Tibial nerve (tissue), 3 donors: Measurements from ENCODE around the gene RAB11FIP4.

Source experiments
- POLR2A ChIP-seq, 2 donors: fragments of 450-650 bp; IDR thresholded peaks; one replicate each; pipeline ENCODE4 v1.6.1; 2017; ENCODE audit warnings: antibody characterized with exemption in 2 of 2, mild to moderate bottlenecking in 2 of 2, moderate library complexity in 2 of 2
- TF ChIP-seq, protein P1 (sequence below), 5 experiments: fragments of 200-600 bp in 3 of 5; fragments of 450-650 bp in 2 of 5; sonication (generic) in 3 of 5; IDR thresholded peaks; one replicate each; pipeline ENCODE4 v1.5.1; 2016 to 2019; ENCODE audit warnings: antibody characterized with exemption in 5 of 5, mild to moderate bottlenecking in 3 of 5, moderate library complexity in 2 of 5

DNA sequence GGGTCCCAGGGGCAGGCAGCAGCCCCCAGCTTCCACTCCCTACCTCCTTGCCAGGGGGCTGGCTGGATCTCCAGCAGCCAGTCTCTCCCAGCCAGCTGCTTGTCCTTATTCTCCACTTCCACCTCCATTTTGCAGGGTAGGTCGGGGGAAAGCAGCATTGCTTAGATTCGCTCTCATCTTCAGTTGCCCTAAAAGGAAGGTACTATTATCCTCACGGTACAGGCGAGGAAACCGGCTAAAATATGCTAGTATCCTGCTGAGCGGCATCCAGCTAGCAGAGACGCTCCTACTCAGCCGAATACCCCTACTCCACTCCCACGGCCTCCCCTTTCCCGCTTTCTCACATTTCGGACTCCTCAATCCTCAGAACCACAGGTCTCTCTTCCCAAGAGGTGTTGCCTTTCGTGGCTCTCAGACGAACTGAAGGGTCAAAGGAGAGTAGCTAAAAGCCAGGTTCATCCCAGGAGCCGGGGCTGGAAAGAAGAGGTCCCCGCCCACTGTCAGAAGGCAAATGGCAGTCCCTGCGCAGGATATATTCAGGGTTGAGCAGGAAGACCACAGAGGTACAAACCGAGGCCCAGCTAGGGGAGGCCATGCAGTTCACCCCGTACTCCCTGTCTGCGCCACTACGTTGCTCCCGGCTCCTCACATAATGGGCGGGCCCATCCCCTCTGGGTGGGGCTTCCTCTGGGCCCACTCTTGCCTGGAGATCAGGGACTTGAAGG lies 1.7 kb upstream of the RAB11FIP4 start:
- TF ChIP-seq, protein P1, sequence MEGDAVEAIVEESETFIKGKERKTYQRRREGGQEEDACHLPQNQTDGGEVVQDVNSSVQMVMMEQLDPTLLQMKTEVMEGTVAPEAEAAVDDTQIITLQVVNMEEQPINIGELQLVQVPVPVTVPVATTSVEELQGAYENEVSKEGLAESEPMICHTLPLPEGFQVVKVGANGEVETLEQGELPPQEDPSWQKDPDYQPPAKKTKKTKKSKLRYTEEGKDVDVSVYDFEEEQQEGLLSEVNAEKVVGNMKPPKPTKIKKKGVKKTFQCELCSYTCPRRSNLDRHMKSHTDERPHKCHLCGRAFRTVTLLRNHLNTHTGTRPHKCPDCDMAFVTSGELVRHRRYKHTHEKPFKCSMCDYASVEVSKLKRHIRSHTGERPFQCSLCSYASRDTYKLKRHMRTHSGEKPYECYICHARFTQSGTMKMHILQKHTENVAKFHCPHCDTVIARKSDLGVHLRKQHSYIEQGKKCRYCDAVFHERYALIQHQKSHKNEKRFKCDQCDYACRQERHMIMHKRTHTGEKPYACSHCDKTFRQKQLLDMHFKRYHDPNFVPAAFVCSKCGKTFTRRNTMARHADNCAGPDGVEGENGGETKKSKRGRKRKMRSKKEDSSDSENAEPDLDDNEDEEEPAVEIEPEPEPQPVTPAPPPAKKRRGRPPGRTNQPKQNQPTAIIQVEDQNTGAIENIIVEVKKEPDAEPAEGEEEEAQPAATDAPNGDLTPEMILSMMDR (IDR thresholded peaks at IDR 0.05) = peak in 1 of 5 experiments; percentile 3
- no peak for TF ChIP-seq POLR2A (IDR thresholded peaks at IDR 0.05)
